ENCODE measurements around the gene TMEM273.

Gene TMEM273

GRCh38 chr10:49187950-49188761 is at the start of gene TMEM273:
TMEM273 (minus strand) TSS chr10:49188391; CDS start chr10:49188336, 55 bp downstream.
- TF ChIP-seq ZFX (IDR thresholded peaks at IDR 0.05; ENCODE audit: borderline replicate concordance) (no peak), CTCF (IDR thresholded peaks at IDR 0.05) (no peak)
- no peak within 1 kb of the TSS for H3K27ac ChIP-seq

GRCh38 chr10:49237985-49238384 is 49.8 kb upstream of the TMEM273 start:
- H3K27ac ChIP-seq = no peak overlapping the region
- TF ChIP-seq CTCF (IDR thresholded peaks at IDR 0.05) = no peak
- no peak for TF ChIP-seq ZFX (IDR thresholded peaks at IDR 0.05; ENCODE audit: borderline replicate concordance)

GRCh38 chr10:49235392-49235791 is 47.2 kb upstream of the TMEM273 start:
- TF ChIP-seq CTCF (IDR thresholded peaks at IDR 0.05) (no peak), ZFX (IDR thresholded peaks at IDR 0.05; ENCODE audit: borderline replicate concordance) (no peak)
- H3K27ac ChIP-seq = no peak overlapping the region

- no peak overlapping the region for H3K27ac ChIP-seq
- no peak for TF ChIP-seq CTCF (IDR thresholded peaks at IDR 0.05)
- no peak for TF ChIP-seq ZFX (IDR thresholded peaks at IDR 0.05; ENCODE audit: borderline replicate concordance)
Measured at GRCh38 chr10:49231086-49231820, 43.1 kb upstream of the TMEM273 start.

- TF ChIP-seq ZFX (IDR thresholded peaks at IDR 0.05; ENCODE audit: borderline replicate concordance) = no peak
- TF ChIP-seq CTCF (IDR thresholded peaks at IDR 0.05) = no peak
Measured at GRCh38 chr10:49230004-49230403, 41.8 kb upstream of the TMEM273 start.

GRCh38 chr10:49228677-49229076 is 40.5 kb upstream of the TMEM273 start:
- no peak for TF ChIP-seq CTCF (IDR thresholded peaks at IDR 0.05)
- no peak for TF ChIP-seq ZFX (IDR thresholded peaks at IDR 0.05; ENCODE audit: borderline replicate concordance)
- no peak overlapping the region for H3K27ac ChIP-seq

More at GRCh38 chr10:49230004-49230403, 41.8 kb upstream of the TMEM273 start:
- no peak overlapping the region for H3K27ac ChIP-seq

- TF ChIP-seq CTCF (IDR thresholded peaks at IDR 0.05) (no peak), ZFX (IDR thresholded peaks at IDR 0.05; ENCODE audit: borderline replicate concordance) (no peak)
- no peak overlapping the region for H3K27ac ChIP-seq
Measured at GRCh38 chr10:49227406-49227805, 39.2 kb upstream of the TMEM273 start.

All from 22Rv1 (cell line).